Gastrocnemius medialis (tissue), 4 donors: Measurements from ENCODE around the gene PI4KA.

Experiments used
- CTCF ChIP-seq, 5 experiments: fragments of 450-650 bp in 3 of 5; fragments of 200-600 bp in 2 of 5; sonication (generic) in 2 of 5; IDR thresholded peaks in 4 of 5; conservative IDR thresholded peaks in 1 of 5; 1 replicate in 4 of 5; 2 replicates in 1 of 5; pipeline ENCODE4 v1.5.1; 2016 to 2019; ENCODE audit warnings: antibody characterized with exemption in 5 of 5, mild to moderate bottlenecking in 3 of 5, moderate library complexity in 3 of 5
- POLR2A ChIP-seq, 2 donors: fragments of 450-650 bp; IDR thresholded peaks; one replicate each; pipeline ENCODE4 v1.6.1; 2017; ENCODE audit warnings: antibody characterized with exemption in 2 of 2, mild to moderate bottlenecking in 2 of 2, moderate library complexity in 2 of 2

- TF ChIP-seq POLR2A (IDR thresholded peaks at IDR 0.05): no peak
- no peak for TF ChIP-seq CTCF (IDR thresholded peaks at IDR 0.05 in 4 of 5, conservative IDR thresholded peaks at IDR 0.05 in 1 of 5)
Observed at GRCh38 chr22:20742764-20743163, 115.8 kb downstream of the PI4KA start.
